Endodermal cell (in vitro differentiated cells): Measurements from ENCODE around the gene COTL1. TPM values are rescaled to one million over a fixed set of nuclear protein-coding genes. Genes with fewer than 3 reads are reported as not detected.

Experiments used
- DNase-seq: peaks from one replicate; pipeline ENCODE4 v3.0.0-alpha.2; 2017
- H3K27ac ChIP-seq: 2 replicates; pipeline ENCODE4 v1.5.1; 2013; ENCODE audit warnings: mild to moderate bottlenecking, low read depth, low read length, moderate library complexity
- H3K27me3 ChIP-seq: 2 replicates; pipeline ENCODE4 v1.6.1; 2013; ENCODE audit warnings: mild to moderate bottlenecking, low read length, moderate library complexity; ENCODE audit not compliant: insufficient read depth, control insufficient read depth, poor library complexity, severe bottlenecking
- H3K36me3 ChIP-seq: 2 replicates; pipeline ENCODE4 v1.7.0; 2013; ENCODE audit warnings: mild to moderate bottlenecking, low read length, moderate library complexity; ENCODE audit not compliant: control insufficient read depth, insufficient read depth
- H3K4me1 ChIP-seq: one replicate; pipeline ENCODE4 v1.7.0; 2013; ENCODE audit warnings: low read length; ENCODE audit not compliant: control insufficient read depth, insufficient read depth
- H3K4me3 ChIP-seq: 2 replicates; pipeline ENCODE4 v1.5.1; 2013; ENCODE audit warnings: mild to moderate bottlenecking, low read length, moderate library complexity
- H3K9ac ChIP-seq: 2 replicates; pipeline ENCODE4 v1.6.1; 2013; ENCODE audit warnings: mild to moderate bottlenecking, low read length, moderate library complexity; ENCODE audit not compliant: poor library complexity, severe bottlenecking; ENCODE audit errors: extremely low read depth
- H3K9me3 ChIP-seq: 2 replicates; pipeline ENCODE4 v1.6.1; 2013; ENCODE audit warnings: mild to moderate bottlenecking, low read length, moderate library complexity; ENCODE audit not compliant: control insufficient read depth
- H3K27ac Mint-ChIP-seq: 2 replicates; pipeline ENCODE4 v1.8.0; 2020; ENCODE audit warnings: mixed read lengths
- H3K27me3 Mint-ChIP-seq: 2 replicates; pipeline ENCODE4 v1.8.0; 2021; ENCODE audit warnings: mild to moderate bottlenecking, mixed read lengths; ENCODE audit not compliant: insufficient read depth
- H3K36me3 Mint-ChIP-seq: 2 replicates; pipeline ENCODE4 v1.8.0; 2020; ENCODE audit warnings: low read depth, mixed read lengths
- H3K4me1 Mint-ChIP-seq: 2 replicates; pipeline ENCODE4 v1.8.0; 2020; ENCODE audit warnings: mixed read lengths
- H3K4me3 Mint-ChIP-seq: 2 replicates; pipeline ENCODE4 v1.8.0; 2020; ENCODE audit warnings: mild to moderate bottlenecking, moderate library complexity, mixed read lengths
- H3K9me3 Mint-ChIP-seq: 2 replicates; pipeline ENCODE4 v1.8.0; 2020; ENCODE audit warnings: mild to moderate bottlenecking, mixed read lengths
- CTCF ChIP-seq: fragments of 200-600 bp; sonication (generic); conservative IDR thresholded peaks from 2 replicates; pipeline ENCODE4 v1.5.0; 2021; ENCODE audit warnings: antibody characterized with exemption, mild to moderate bottlenecking
- WGBS, 2 experiments: methylation state at CpG; one replicate each; pipeline versions ENCODE4 v1.1.5 to v1.1.7; 2013; ENCODE audit warnings: missing lambda C conversion rate in 2 of 2, mixed read lengths in 1 of 2; ENCODE audit not compliant: insufficient coverage in 1 of 2, insufficient read length in 1 of 2; 5-methylcytosine and 5-hydroxymethylcytosine counted together
- total RNA-seq, 2 donors: library from RNA; stranded (reverse); fragmentation: NEBNext Ultra II Directional in 1 of 2; extraction: Animal tissue kit (Norgen Biotek cat#: 25700) in 1 of 2; gene quantifications; 2 replicates in 1 of 2; 3 replicates in 1 of 2; pipeline ENCODE4 v1.2.1, GENCODE V29; 2021

The COTL1 gene
- total RNA-seq, 2 donors from 2014 or later: 33.4 to 34.9 TPM

GRCh38 chr16:84582958-84583516, 34.8 kb downstream of the COTL1 start:
- Mint-ChIP-seq H3K4me3 (no peak overlapping the region), H3K4me1 (peaks cover 5% of the 10 kb centered on the region), H3K36me3 (no peaks in the 10 kb centered on the region), H3K27me3 (no peaks in the 10 kb centered on the region), H3K9me3 (no peaks in the 10 kb centered on the region), H3K27ac (peak overlapping the region; percentile 3)
- Histone ChIP-seq H3K9me3 (no peaks in the 10 kb centered on the region), H3K27me3 (no peaks in the 10 kb centered on the region), H3K27ac (no peak overlapping the region), H3K9ac (no peak overlapping the region), H3K36me3 (no peaks in the 10 kb centered on the region), H3K4me1 (no peaks in the 10 kb centered on the region), H3K4me3 (no peak overlapping the region)
- no peak for TF ChIP-seq CTCF
- 79 to 86% methylated on average over 7 to 10 of the region's 11 CpGs for WGBS, 2 experiments
- no peak for DNase-seq

DNA sequence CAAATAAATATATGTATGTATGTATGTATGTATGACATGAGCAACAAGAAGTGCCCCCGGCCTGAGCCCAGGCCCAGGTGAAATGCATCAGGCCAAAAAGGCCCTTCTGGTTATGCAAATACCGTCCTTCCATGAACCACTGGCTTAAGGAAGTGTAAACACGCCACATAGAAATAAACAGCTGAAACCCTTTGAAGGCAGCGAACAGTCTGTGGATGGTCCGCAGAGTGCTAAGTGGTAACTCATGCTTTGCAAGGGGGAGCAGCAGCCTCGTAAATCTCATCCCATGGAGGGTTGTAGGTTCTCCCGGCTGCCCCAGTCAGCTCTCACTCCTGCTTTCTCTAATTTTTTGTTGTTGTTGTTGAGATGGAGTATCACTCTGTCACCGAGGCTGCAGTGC, 36.7 kb downstream of the COTL1 start:
- Mint-ChIP-seq H3K4me1 (peaks cover 4% of the 10 kb centered on the region), H3K4me3 (no peak overlapping the region), H3K36me3 (no peaks in the 10 kb centered on the region), H3K27me3 (no peaks in the 10 kb centered on the region), H3K27ac (no peak overlapping the region), H3K9me3 (no peaks in the 10 kb centered on the region)
- Histone ChIP-seq H3K9ac (no peak overlapping the region), H3K27ac (no peak overlapping the region), H3K4me1 (no peaks in the 10 kb centered on the region), H3K4me3 (no peak overlapping the region), H3K27me3 (no peaks in the 10 kb centered on the region), H3K36me3 (no peaks in the 10 kb centered on the region), H3K9me3 (no peaks in the 10 kb centered on the region)
- DNase-seq: no peak
- WGBS, 2 experiments: 92 to 96% methylated on average over 6 to 8 of the region's 8 CpGs
- no peak for TF ChIP-seq CTCF

DNA sequence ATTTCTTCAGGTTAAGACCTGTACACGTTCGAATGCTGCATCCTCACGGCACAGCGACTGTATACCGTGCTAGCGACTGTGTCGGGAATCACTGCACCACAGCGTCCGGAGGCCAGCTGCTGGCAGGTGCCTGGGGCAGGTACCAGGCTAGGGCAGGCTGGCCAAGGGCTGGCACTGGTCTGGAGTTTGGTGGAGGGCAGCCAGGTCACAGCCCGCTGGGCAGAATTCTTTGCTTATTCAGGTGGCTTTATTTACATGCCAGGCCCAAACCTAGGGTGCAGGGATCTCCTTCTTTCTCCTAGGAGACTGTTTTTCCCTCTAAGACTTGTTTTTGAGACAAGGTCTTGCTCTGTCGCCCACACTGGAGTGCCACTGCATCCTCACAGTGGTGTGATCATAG, 37.9 kb downstream of the COTL1 start:
- TF ChIP-seq CTCF: no peak
- H3K27ac Mint-ChIP-seq: no peak overlapping the region
- no peak overlapping the region for H3K9ac ChIP-seq
- H3K27me3 Mint-ChIP-seq: no peaks in the 10 kb centered on the region
- H3K4me1 ChIP-seq: no peaks in the 10 kb centered on the region
- H3K4me3 ChIP-seq: no peak overlapping the region
- H3K9me3 ChIP-seq: no peaks in the 10 kb centered on the region
- 92% methylated on average over 11 of the region's 11 CpGs for WGBS, 2 experiments
- DNase-seq: no peak
- H3K27me3 ChIP-seq: no peaks in the 10 kb centered on the region
- no peaks in the 10 kb centered on the region for H3K36me3 ChIP-seq
- no peaks in the 10 kb centered on the region for H3K9me3 Mint-ChIP-seq
- no peak overlapping the region for H3K4me3 Mint-ChIP-seq
- no peaks in the 10 kb centered on the region for H3K36me3 Mint-ChIP-seq
- no peak overlapping the region for H3K27ac ChIP-seq
- no peaks in the 10 kb centered on the region for H3K4me1 Mint-ChIP-seq
